GM18517 (cell line): ENCODE measurements around the gene FOLR3.
"Not testable (repeated sequence)": the region's sequence is repeated elsewhere in the genome, so short reads cannot be mapped to it uniquely, and the experiment has no call there.

Source experiments
- ATAC-seq: cut with Tn5 transposase; IDR thresholded peaks from one replicate; pipeline ENCODE4 v1.9.1; 2021; ENCODE audit warnings: mild to moderate bottlenecking, moderate library complexity; ENCODE audit not compliant: unreplicated experiment

Gene FOLR3

GRCh38 chr11:72160319-72160718 lies 24.8 kb downstream of the FOLR3 start:
- no peak for ATAC-seq

DNA sequence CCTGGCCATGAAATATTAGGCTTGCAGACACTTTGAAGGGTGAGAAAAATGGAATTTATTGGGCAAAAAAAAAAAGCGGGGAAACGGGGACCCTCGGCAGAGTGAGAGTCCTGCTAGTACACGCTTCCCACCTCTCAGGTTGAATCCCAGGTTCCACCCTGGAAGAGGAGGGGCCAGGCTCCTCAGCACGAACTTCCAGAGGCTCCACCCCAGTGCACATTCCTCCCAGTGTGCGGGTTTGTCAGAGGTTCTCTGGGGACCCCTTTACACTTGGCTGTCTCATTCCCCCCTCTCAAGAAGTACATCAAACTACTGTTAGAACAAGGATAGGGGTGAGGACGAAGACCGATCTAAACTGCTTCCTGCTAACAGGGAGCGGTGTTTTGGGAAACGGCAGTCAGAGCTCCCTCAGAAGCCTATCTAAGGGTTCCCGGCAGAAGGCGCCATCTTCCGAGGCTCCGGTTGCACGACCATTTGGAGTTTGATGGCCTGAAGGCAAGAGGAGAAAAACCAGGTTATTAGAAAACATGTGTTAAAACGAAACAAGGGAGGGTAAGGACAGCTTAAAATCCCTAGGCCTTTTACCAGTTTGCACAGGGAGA lies 27.5 kb downstream of the FOLR3 start:
- no peak for ATAC-seq

- ATAC-seq = not testable (repeated sequence)
Observed at GRCh38 chr11:72164187-72164586, 28.7 kb downstream of the FOLR3 start.

GRCh38 chr11:72169046-72169555 lies 33.6 kb downstream of the FOLR3 start:
- not testable (repeated sequence) for ATAC-seq

GRCh38 chr11:72169754-72170153 lies 34.2 kb downstream of the FOLR3 start:
- ATAC-seq = not testable (repeated sequence)

DNA sequence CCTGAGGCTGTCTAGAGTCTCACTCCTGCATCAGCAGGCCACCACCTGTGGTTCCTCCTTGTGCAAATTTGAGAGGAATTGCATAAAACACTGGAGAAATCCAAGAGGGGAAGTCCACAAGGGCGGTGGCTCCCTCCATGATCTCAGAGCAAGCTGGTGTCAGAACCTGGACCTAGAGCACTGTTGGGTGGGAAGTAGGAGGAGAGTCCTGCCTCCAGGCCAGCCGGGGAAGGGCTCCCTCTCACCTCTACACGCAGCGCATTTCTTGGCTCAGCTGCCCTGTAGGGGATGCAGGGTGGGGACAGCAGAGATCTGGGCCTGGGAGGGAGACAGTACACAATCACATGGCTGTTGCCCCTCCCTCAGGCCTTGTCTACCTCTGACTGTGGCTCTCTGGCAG lies 36.5 kb downstream of the FOLR3 start:
- not testable (repeated sequence) for ATAC-seq

DNA sequence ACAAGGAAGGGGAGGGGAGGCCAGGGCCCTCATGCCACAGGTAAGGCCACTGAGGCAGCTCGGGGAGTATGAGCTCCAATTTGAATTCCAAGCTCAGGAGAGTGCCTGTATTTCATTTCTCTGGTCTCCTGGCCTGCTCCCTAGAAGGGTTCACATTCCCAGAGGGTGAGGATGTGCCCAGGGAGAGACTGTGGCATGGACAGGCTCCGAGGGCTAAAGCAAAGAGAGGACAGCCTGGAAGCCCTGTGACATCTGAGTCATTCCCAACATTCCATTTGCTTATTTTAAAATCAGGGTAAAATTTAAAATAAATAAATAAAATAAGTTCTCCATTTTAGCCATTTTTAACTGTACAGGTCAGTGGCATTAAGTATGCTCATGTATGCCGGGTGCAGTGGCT lies 37.8 kb downstream of the FOLR3 start:
- no peak for ATAC-seq

GRCh38 chr11:72174302-72175070 lies 39.0 kb downstream of the FOLR3 start:
- no peak for ATAC-seq

DNA sequence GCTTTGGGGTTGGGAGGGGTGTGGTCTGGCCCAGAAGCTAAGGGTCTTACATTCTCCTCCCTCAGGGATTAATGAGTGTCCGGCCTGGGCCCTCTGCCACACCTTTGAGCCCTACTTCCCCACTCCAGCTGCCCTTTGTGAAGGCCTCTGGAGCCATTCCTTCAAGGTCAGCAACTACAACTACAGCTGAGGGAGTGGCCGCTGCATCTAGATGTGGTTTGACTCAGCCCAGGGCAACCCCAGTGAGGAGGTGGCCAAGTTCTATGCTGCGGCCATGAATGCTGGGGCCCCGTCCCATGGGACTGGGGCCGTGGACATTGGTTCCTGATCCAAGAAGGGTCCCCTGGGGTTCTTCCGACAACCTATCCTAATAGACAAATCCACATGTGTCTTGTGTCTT lies 42.1 kb downstream of the FOLR3 start:
- no peak for ATAC-seq

- ATAC-seq = no peak
Observed at GRCh38 chr11:72179049-72179803, 43.7 kb downstream of the FOLR3 start.

DNA sequence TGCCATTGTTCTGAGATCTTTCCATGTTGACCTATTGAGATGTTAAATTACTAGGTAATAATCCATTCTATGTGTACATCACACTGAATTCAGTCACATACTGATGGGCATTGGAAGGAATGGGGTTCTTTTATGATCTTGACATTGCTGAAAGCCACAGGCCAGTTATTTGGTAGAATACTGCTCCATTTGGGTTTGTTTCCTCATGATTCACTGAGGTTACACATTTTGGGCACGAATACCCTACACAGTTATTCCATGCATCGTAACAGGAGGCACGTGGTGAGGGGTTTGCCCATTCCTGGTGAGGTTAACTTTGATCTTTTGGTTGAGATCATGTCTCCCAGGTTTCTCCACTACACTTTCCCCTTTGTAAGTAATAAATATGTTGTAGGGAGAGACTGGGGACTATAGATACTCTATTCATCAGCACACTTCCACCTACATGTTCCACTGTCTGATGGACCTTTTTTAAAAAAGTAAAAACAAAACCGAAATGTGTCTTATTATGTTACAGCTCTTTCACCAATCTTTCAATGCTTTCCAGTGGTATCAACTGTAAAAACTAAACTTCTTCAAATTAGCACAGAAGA lies 44.4 kb downstream of the FOLR3 start:
- ATAC-seq = no peak

GRCh38 chr11:72180892-72181552 lies 45.5 kb downstream of the FOLR3 start:
- not testable (repeated sequence) for ATAC-seq

DNA sequence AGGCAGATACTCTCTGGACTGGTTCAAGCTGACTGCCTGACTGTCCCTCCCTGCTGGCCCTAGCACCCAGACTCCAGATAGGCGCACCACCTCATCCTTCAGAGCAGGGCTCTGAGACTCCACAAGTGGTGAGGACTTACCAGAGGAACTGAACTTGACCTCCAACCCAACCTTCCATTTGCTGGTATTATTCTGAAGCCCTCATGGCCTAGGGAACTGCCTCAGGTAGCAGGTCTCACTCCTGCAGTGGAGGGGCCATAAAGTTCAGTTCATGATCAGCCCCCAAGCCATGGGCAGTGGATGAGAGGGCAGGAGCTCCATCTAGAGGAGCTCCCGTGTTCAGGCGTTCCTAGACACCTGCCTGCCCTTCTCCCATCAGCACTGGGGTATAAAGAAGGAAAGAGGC lies 46.0 kb downstream of the FOLR3 start:
- not testable (repeated sequence) for ATAC-seq

DNA sequence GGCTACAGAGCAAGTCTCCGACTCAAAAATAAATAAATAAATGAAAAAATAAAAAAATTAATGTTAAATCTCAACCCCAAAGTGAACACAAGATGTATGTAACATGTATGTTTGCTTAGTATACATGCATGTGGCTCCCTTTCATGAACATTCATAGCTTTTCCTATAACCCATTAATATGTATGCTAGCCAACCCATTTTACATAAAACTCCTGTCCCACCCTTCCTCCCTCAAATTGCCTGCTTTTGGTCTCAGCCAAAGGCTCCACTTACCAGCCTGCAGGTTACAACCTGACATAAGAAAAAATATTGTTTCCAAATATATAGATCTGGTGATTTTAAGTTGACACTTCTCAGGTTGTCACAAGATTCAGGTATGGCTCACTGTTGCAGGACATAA lies 52.7 kb downstream of the FOLR3 start:
- no peak for ATAC-seq
